Measurements from ENCODE around the gene SMPD2.
A peak's percentile ranks its signal among the peaks of the same experiment; 100 is the strongest.
"Not testable (repeated sequence)": the region's sequence is repeated elsewhere in the genome, so short reads cannot be mapped to it uniquely, and the experiment has no call there.

Gene SMPD2

GRCh38 chr6:109460161-109460829, 19.8 kb downstream of the SMPD2 start:
- DNase-seq (ENCODE audit: low read depth, low spot score), result no peak

GRCh38 chr6:109461205-109461604, 20.7 kb downstream of the SMPD2 start:
- not testable (repeated sequence) for DNase-seq (ENCODE audit: low read depth, low spot score)

GRCh38 chr6:109461733-109462526, 21.4 kb downstream of the SMPD2 start:
- no peak for DNase-seq (ENCODE audit: low read depth, low spot score)

GRCh38 chr6:109465772-109466171, 25.2 kb downstream of the SMPD2 start:
- DNase-seq (ENCODE audit: low read depth, low spot score), result no peak

- no peak for DNase-seq (ENCODE audit: low read depth, low spot score)
Measured at GRCh38 chr6:109466212-109466923, 25.8 kb downstream of the SMPD2 start.

- DNase-seq (ENCODE audit: low read depth, low spot score), result no peak
Measured at GRCh38 chr6:109467696-109468095, 27.2 kb downstream of the SMPD2 start.

GRCh38 chr6:109469591-109470189, 29.2 kb downstream of the SMPD2 start:
- no peak for DNase-seq (ENCODE audit: low read depth, low spot score)

GRCh38 chr6:109471105-109471810, 30.7 kb downstream of the SMPD2 start:
- peak; percentile 27 for DNase-seq (ENCODE audit: low read depth, low spot score)

GRCh38 chr6:109472132-109472995, 31.8 kb downstream of the SMPD2 start:
- DNase-seq (ENCODE audit: low read depth, low spot score), result no peak

- no peak for DNase-seq (ENCODE audit: low read depth, low spot score)
Measured at GRCh38 chr6:109473120-109473519, 32.6 kb downstream of the SMPD2 start.

- no peak for DNase-seq (ENCODE audit: low read depth, low spot score)
Measured at GRCh38 chr6:109474995-109475394, 34.5 kb downstream of the SMPD2 start.

- no peak for DNase-seq (ENCODE audit: low read depth, low spot score)
Measured at GRCh38 chr6:109475625-109476024, 35.1 kb downstream of the SMPD2 start.

GRCh38 chr6:109477184-109477583, 36.7 kb downstream of the SMPD2 start:
- DNase-seq (ENCODE audit: low read depth, low spot score), result no peak

- DNase-seq (ENCODE audit: low read depth, low spot score), result peak; percentile 36
Measured at GRCh38 chr6:109477725-109478124, 37.2 kb downstream of the SMPD2 start.

- DNase-seq (ENCODE audit: low read depth, low spot score), result no peak
Measured at GRCh38 chr6:109478222-109478805, 37.8 kb downstream of the SMPD2 start.

GRCh38 chr6:109478841-109479624, 38.5 kb downstream of the SMPD2 start:
- no peak for DNase-seq (ENCODE audit: low read depth, low spot score)

GRCh38 chr6:109480993-109481480, 40.5 kb downstream of the SMPD2 start:
- DNase-seq (ENCODE audit: low read depth, low spot score), result no peak

GRCh38 chr6:109482905-109483734, 42.6 kb downstream of the SMPD2 start, which contains the start of gene ZBTB24:
ZBTB24 (minus strand) TSS chr6:109483219; CDS start chr6:109482026, 1,193 bp downstream.
- peak; percentile 88 for DNase-seq (ENCODE audit: low read depth, low spot score)
